Fibroblast of lung (primary cell): Measurements from ENCODE around the gene ZNF644.

Source experiments
- EZH2 ChIP-seq: IDR thresholded peaks from 2 replicates; pipeline ENCODE4 v1.5.1; 2012; ENCODE audit warnings: low read length, control low read depth, mild to moderate bottlenecking; ENCODE audit errors: missing control alignments
- TF ChIP-seq, protein P1 (sequence below), 2 donors: IDR thresholded peaks in 1 of 2; conservative IDR thresholded peaks in 1 of 2; 1 replicate in 1 of 2; 2 replicates in 1 of 2; pipeline ENCODE4 v1.5.1; 2011 to 2012; ENCODE audit warnings: low read length in 2 of 2, control low read depth in 1 of 2, inconsistent platforms in 1 of 2, low read depth in 1 of 2, mild to moderate bottlenecking in 1 of 2

DNA sequence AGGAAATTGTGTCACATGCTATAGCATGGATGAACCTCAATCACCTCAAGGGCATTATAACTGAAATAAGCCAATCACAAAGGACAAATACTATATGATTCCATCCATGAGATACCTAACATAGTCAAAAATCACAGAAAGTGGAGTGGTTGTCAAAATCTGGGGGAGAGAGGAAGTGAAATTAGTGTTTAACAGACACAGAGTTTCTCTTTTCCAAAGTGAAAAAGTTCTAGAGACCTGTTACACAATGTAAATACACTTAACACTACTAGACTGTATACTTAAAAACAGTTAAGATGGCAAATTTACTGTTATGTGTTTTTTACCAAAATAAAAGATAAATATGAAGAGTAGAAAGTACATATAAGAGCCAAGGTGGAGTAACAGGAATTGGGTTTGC, 31.8 kb downstream of the ZNF644 start:
- TF ChIP-seq, protein P1, sequence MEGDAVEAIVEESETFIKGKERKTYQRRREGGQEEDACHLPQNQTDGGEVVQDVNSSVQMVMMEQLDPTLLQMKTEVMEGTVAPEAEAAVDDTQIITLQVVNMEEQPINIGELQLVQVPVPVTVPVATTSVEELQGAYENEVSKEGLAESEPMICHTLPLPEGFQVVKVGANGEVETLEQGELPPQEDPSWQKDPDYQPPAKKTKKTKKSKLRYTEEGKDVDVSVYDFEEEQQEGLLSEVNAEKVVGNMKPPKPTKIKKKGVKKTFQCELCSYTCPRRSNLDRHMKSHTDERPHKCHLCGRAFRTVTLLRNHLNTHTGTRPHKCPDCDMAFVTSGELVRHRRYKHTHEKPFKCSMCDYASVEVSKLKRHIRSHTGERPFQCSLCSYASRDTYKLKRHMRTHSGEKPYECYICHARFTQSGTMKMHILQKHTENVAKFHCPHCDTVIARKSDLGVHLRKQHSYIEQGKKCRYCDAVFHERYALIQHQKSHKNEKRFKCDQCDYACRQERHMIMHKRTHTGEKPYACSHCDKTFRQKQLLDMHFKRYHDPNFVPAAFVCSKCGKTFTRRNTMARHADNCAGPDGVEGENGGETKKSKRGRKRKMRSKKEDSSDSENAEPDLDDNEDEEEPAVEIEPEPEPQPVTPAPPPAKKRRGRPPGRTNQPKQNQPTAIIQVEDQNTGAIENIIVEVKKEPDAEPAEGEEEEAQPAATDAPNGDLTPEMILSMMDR (conservative IDR thresholded peaks at IDR 0.05 in 1 of 2, IDR thresholded peaks at IDR 0.05 in 1 of 2; ENCODE audit: low read depth in 1 of 2, low read length in 2 of 2): no peak
- TF ChIP-seq EZH2: no peak
